ENCODE results near the gene CCNL2.

Gene CCNL2

DNA sequence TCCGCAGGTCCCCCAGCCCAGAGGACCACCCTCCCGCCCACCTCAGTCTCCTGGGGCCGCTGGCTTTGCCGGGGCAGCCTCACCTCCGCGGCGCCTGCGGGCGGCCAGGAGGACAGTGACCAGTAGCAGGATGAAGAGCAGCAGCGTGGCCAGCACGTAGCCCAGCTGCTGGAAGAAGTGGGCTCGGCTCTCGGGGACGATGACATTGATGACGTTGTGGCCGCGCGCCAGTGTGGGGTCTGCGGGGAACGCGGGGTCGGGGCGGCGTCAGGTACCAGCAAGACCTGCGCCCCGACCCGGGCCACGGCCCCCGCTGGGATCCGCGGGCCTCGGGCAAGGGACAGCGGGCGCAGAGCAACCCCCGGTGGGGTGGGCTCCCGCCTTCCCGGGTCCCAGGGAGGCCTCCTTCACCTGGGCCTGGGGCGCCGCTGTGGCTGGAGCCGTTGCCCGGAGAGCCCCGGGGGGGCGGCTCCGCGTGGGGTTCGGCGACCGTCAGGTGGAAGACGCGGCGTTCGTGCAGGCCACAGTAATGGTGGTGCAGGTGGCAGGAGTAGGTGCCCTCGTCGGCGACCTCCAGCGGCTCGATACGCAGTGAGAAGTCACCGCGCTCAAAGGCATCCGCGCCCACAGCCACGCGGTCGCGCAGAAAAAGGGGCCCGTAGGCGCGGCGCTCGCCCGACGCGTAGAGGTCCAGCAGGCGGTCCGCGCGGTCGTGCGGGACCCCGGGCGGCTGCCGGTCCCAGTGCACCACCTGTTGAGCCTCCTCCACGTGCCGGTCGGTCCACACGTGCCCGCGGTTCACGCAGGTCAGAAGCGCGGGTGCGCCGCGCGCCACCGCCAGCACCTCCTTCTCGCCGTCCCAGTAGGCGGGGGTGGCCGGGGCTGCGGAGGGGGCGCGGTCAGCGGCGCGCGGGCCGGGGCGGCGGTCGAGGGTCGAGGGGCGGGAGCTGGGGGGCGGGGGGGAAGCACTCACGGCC, 44.6 kb downstream of the CCNL2 start:
- DNase-seq: peak; percentile 19

DNA sequence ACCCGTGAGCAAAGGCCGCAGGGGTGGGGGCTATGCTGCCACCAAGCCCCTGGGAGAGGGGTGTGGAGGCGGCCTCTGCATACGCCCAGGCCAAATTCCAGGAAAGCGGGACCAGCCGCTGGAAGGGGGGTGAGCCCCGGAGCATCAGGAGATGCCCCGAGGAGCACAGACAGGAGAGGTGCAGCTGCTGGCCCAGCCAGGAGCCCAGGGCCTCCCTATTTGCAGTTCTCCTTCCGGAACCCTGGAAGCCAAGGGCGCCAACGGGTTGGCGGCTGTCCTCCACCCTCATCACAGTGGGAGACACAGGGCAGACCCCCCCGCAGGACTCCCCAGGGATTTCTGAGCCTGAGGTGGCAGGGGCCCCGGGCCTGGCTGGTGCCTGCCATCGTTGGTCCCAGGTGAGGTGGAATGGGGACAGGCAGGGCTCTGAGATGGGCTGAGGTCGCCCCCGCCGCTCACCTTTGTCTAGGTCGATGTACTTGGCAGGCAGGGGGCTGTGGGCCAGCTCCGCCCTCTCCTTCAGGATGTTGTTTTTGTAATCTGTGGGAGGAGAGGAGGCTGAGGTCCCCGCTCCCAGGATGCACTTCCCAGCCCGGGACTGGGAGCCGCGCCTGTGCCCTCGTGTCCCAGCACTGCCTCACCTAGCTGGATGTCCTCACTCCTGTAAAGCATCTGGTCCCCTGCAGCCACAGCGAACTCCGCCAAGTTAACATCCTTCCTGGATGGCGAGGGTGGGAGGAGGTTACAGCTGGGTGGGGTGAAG, 45.6 kb downstream of the CCNL2 start:
- DNase-seq: no peak

DNA sequence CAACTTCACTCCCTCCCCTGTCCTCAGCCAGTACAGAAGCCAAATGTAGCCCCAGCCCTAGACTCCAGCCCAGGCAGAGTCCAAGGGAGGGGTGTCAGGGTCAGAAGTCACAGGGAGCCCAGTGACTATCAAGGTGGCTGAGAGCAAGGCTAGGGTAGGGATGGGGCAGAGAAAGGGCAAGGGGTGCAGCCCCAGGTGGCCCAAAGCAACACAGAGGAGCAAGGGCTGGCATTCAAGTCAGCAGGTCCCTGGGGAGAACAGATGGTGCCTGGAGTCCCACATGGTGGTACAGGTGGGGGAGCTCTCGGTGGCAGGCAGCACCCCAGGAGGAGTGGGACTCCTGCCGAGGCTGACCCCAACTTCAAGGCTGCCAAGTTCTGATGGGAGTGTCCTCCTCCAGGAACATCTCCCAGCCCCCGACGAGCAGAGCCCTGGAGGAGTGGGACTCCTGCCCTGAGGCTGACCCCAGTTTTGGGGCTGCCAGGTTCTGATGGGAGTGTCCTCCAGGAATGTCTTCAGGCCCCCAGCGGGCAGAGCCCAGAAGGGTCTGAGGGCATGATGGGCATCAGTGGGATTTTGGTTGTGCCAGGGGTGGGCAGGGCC, 46.2 kb downstream of the CCNL2 start:
- DNase-seq: no peak

DNA sequence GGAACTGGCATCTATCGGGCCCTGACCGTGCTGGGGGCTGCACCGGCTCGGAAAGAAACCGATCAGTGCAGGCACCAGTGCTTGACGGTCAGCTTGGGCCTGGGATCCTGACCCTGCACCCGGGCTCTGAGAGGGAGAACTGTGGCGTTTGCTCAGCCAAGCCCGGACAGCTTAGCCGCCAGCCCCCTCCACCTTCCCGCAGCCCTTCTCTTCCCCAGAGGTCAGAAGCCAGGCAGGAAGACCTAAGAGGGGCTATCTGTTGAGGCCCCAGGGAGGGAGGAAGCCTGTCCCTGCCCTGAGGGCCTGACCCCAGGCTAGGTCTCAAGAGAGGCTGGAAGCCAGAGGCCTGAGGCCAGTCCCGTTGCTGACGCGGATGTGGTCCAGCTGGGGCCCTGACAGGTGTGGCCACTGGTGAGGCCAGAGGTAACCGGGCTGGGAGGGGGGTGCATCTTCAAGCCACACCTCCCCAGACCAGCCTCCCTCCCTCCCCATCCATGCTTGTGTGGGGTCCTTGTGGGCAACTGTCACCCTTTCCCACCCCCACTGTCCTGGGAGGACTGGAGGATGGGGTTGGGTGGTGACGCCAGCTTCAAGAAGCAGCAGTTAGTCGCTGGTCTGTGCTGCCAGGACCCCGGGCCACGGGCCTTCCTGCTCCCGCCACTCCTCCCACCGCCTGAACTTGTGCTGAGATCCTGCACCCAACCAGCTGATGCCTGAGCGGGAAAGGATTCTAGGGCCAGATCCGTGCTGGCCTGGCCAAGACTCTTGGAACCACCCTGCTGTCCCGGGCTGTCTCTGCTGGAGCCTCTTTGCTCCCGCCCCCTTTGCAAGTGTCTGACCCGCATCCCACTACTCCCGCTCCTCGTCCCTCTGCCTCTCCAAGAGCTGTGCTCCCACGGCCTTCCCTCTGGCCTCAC, 47.4 kb downstream of the CCNL2 start:
- no peak for DNase-seq

DNA sequence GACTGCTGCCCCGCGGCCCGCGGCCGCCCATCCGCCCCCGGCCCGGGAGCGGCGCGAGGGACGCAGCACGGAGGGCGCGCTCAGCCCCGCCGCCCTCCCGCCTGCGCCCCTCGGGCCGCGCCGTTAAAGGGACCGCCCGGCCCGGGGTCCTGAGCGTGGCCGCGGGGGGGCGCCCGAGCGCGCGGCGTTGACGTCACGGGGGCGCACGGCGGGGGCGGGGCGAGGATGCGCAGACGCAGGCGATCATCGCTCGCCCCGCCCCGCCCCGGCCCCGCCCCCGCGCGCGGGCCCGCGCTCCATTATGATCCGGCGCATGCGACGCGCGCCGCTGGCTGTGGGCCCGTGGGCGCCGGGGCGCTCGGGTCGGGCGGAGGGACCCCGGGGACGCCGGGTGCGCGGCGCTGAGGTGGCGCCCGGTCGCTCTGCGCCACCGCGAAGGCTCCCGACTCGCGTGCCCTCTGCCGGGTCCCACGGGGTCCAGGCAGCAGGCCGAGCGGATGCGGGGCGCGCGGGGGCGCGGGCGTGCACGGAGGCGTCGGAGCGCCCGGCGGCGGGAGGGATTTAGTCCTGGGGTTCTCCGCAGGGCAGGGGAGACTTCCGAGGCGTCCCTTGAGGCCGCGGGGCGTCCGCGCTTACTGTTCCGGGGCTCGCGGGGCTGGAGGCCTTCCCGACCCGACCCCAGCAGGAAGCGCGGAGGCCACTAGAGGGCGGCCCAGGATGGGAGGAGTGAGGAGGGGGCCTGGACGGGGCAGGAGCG, 49.7 kb downstream of the CCNL2 start, which contains the start of gene DVL1:
TSS of gene DVL1 (minus strand) at position 163 of the 757 bp plus-strand sequence. CDS start 353 bp downstream, outside the sequence.
- DNase-seq: peak; percentile 59

DNA sequence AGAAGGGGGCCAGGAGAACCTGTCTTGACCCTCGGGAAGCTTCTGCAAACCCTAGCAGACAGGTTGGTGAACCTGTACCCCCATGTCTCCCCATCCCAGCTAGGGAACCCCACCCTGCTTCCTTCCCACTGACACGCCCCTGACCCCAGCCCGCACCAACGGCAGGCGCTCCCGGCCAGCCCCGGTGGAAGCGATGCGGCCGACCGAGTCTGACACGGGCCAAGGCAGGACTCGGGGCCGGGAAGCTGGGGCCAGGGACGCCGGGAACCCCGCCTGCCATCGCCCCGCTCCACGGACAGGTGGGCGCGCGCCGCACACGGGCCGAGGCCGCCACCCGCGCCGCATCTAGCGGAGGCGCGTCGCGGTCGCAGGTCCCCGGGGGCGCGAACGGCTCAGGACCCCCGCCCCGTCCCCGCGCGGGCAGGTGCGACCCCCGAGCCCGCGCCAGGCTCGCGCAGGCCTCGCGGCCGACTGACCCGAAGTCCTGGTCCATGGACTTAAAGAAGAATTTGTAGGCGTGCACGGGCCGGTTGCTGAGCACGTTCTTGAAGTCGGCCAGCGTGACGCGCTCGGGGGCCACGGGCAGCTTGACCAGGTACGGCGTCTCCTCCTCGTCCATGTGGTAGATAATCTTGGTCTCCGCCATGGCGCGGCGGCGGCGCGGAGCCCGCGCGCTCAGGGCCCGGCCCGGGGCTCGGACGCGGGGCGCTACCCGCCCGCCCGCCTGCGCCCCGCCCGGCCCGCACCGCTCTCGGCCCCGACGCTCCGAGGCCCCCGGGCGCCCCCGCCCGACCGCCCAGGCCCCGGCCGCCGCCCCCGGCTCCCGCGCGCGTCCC, 50.5 kb downstream of the CCNL2 start:
- peak; percentile 43 for DNase-seq

DNA sequence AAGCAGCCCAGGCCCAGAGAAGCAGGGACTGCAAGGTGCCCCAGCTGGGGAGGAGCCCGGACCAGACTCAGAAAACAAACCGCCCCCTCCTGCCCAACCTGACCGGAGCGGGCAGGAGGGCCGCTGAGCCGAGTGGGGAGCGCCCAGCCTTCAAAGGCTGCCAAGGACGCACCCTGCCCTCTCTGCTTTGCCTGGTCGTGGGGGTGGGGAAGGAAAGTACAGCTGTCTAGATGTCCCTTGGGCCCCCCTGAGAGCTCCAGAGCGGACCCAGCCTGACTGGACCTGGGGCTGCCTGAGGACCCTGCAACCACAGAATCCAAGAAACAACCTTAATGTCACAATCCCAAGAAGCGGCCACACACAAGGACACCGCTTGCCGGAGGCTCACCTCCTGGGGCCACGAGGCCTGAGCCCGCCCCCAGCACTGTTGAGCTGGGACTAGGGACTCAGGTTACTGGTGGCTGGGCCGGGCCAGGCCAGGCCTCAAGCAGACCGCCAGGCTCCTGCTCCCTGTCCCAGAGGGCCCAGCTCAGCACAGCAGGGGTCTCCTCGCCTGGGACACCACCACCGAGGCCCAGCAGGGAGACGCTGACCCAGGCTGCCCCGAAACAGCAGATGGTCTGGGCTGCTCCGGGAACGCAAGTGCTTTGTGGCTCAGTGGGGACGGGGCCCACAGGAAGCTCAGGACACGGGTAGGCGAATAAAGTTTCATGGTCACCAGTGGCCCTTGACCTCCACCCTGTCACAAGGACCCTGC, 51.3 kb downstream of the CCNL2 start:
- no peak for DNase-seq

DNA sequence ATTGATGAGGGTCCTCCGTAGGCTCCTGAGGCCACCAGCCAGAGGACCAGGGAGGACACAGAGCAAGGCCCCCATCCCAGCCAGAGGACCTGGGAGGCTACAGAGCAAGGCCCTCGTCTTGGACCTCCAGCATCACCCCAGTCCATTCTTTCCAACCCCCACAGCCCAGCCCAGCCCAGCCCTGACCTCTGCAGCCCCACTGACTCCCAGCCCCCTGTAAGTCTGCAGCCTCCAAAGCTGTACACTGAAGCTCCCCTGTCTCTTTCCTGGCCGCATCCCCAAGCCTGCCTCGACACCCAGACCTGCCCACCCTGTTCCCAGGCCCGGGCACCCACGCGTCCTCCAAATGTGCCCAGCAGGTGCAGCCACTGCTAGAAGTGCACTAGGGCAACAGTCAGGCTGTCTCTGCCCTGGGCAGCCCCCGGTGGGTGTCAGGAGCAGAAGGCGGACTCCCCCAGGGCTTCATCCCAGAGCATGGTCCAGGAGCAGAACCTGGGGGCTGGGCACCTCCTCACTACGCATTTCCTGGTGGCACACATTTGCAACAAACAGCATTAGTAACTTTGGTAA, 52.0 kb downstream of the CCNL2 start:
- no peak for DNase-seq

DNA sequence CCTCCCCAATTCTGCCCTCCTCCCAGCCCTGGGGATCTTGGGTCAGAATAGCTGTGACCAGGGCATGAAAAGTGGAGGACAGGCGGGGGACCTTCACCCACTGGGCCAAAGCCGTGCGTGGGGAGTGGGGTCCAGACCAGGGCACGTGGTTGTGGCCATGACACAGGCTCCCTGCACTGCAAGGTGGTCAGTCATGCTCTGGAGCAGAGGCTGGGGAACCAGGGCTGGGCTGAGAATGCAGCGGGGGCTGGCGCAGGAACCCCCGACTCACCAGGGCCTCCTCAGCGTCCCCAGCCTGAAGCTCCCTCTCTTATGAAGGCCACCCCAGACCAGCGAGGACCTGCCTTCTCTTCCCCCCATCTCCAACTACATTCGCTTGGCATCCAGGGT, 52.6 kb downstream of the CCNL2 start:
- no peak for DNase-seq

DNA sequence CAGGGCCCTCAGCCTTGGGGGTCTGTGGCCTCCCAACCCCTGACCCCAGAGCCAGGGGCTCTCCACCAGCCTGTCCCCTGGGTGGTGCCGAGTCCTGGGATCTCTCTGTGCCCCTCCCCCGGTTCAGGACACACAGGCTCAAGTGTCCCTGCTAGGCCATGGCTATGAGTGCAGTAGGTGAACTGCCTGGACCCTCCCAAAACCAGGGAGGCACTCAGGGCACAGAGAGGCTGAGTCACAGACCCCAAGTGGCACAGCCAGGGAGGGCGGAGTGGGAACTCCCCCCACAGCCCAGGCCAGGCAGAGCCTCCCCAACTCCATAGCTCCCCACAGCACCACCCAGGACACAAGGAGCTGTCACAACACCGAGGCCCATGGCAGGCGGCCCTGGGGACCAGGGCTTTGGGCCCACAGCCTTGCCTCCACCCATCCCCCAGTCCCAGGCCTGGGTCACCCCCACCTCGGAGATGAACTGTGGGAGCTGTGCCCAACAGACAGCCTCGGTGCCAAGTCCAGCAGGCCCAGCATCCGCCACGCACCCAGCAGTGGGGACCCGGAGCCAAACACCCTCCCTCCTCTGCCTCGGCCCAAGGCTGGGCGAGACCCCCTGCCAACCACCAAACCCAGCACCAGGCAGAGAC, 53.2 kb downstream of the CCNL2 start:
- no peak for DNase-seq

DNA sequence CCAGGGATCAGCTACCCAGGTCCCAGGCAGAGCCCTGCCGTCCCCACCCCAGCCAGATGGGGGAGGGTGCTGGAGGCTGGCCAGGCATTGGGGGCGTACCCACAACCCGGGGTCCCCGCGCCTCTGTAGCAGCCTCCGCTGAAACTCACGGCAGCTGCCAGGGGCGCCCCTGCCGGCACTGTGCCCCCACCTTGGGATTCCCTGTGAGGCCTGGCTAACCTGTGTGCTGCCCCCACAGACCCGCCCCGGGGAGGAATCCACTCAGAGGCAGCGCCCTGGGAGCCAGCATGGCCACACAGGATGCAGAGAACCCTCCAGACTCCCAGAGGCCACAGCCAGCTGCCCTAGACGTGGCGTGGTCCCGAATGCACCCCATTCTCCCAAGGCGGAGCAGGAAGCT, 53.8 kb downstream of the CCNL2 start:
- no peak for DNase-seq

DNA sequence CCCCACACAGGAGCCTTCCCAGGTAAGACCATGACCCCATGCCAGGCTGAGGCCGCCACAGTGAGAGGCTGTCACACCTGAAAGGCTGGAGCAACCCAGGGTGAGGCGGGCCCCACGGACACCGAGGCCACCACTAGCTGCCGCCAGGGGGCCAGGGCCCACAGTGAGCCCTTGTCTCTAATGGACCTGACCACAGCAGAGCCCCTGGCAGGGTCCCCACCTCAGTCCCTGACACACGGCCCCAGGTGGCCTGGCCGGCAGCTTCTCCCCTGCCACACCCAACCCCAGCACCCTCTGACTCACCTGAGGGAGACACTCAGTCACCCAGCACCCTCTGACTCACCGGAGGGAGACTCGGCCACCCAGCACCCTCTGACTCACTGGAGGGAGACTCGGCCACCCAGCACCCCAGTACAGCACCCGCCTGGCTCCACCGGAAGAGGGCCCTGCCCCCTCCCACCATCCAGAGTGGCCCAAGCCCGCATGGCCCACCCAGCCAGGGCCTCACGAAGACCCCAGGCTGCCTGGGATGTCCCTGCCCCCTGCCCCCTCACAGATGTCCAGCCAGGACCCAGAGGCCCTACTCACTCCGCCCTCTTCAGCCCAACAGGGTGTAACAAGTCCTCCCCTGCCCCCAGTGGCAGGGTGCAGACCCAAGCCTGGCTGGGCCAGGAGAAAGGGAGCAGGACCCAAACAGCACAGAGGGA, 54.3 kb downstream of the CCNL2 start:
- DNase-seq: no peak

DNA sequence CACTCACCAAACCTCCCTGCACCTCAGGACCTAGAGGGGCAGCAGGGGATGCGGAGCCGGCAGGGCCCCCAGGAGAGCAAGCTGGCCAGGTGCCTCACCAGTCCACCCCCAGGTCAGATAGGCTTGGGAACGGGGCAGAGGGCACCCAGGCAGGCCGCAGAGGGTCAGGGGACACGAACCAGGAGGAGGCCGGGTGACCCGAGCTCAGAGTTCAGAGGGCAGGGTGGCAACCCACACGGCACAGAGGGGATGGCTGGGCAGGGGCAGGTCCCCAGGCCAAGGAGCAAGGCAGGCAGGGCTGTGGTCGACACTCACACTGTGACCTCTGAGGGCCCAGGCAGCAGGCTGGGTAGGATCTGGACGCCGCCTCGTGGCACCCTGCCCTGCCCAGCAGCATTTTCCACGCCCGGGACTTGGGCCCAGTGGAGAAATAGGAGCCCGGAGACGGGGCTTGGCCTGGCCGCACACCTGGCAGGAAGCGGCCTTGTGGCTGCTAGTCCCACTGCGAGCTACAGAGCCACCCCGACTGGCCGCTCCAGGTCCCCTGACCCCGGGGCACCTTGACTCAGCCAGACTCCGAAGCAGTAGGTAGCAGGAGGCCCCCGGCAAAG, 55.2 kb downstream of the CCNL2 start:
- no peak for DNase-seq

DNA sequence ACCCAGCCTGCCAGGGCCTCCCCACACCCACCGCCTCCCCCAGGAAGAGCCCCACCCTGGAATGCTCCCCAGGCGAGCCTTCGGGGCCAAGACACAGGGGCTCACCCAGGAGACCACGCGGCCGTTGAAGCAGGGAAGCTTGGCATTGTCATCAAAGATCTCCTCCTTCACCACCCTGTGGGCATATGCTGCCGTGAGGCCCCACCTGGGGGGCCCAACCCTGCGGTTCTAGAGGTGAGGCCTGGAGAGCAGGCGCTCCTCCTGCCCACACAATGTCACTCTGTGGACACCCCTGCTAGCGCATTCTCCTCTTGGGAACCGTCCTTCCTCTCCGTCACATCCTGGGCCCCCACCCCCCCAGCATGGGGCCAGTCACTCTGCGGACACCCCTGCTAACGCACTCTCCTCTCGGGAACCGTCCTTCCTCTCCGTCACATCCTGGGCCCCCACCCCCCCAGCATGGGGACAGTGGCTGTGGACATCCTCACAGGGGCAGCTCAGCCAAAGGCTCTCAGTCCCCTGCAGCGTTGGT, 56.5 kb downstream of the CCNL2 start:
- DNase-seq: no peak

DNA sequence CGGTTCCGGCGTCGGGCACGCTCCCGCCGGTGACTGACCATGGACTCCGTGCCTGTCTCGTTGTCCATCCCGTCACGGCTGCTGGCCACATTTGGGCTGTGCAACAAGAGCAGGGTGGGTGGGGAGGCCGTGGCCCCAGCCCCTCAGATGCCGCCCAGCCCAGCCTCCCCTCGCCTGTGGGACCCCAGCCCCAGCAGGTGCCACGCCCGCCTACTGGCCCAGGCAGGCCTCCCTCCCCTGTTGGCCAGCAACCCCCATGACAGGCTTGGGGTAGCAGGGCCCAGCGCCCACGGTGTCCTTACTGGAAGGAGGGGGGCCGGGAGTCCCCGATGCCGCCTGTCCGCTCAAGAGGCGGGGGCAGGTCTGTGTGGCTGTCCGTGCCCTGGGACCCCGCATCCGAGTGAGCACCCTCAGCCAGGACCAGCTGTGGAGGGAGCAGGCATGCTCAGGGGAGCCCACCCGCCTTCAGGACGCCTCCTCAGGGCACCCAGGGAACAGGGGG, 57.0 kb downstream of the CCNL2 start:
- DNase-seq: no peak

DNA sequence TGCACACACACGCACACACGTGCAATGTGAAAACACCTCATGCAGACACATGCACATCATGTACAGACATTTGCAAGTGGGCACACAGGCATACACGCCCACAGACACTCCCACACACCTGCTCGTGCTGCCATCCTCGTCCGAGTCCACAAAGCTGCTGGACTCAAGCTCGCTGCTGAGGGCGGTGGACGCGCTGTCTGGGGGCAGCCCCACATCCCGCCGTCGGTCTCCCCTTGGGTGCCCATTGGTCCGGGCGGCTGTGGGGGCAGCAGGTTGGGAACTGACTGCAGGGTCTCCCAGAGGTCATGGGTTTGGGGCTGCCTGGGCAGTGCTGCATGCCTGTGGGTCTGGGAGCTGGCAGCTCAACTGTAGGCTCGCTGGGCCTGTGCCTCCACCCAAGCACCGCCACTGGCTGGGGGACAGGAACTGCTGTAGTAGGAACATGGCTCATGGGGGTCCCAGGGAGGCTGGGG, 57.5 kb downstream of the CCNL2 start:
- no peak for DNase-seq
